WTC11 (cell line): ENCODE data around the gene GPA33. TPM values are rescaled to one million over a fixed set of nuclear protein-coding genes. Genes with fewer than 3 reads are reported as not detected.

Experiments used
- ATAC-seq: fragments of 200-7000 bp; cut with Tn5 transposase; 2 replicates; pipeline ENCODE4 v1.10.0; 2021; ENCODE audit warnings: mild to moderate bottlenecking, moderate library complexity
- CTCF ChIA-PET: fragments of 300-600 bp; sonication (Branson Sonifier 250); formaldehyde crosslinking; loops from one replicate; lab custom pipeline; 2021; ENCODE audit warnings: antibody characterized with exemption; lab: Charles Lee
- POLR2A ChIA-PET: fragments of 350-600 bp; sonication (Branson Sonifier 250); formaldehyde crosslinking; loops from one replicate; lab custom pipeline; 2021; ENCODE audit warnings: antibody characterized with exemption; lab: Charles Lee
- DNase-seq: peaks from one replicate; pipeline ENCODE4 v3.0.0; 2021; ENCODE audit warnings: low spot score
- H3K27ac Mint-ChIP-seq: 2 replicates; pipeline ENCODE4 v1.8.0; 2021; ENCODE audit warnings: mixed read lengths
- H3K27me3 Mint-ChIP-seq: 2 replicates; pipeline ENCODE4 v1.8.0; 2021; ENCODE audit warnings: low read depth, mild to moderate bottlenecking, moderate library complexity, mixed read lengths
- H3K36me3 Mint-ChIP-seq: 2 replicates; pipeline ENCODE4 v1.8.0; 2021; ENCODE audit warnings: mixed read lengths
- H3K4me1 Mint-ChIP-seq: 2 replicates; pipeline ENCODE4 v1.8.0; 2022; ENCODE audit warnings: mixed read lengths
- H3K4me3 Mint-ChIP-seq: 2 replicates; pipeline ENCODE4 v1.8.0; 2021; ENCODE audit warnings: mild to moderate bottlenecking, moderate library complexity, mixed read lengths
- H3K9me3 Mint-ChIP-seq: 2 replicates; pipeline ENCODE4 v1.8.0; 2021; ENCODE audit warnings: mixed read lengths
- CREB1 ChIP-seq: sonication (generic); formaldehyde crosslinking; IDR thresholded peaks from 2 replicates; pipeline ENCODE4 v1.8.0; 2023; ENCODE audit warnings: mild to moderate bottlenecking, missing genetic modification reagents
- CREM ChIP-seq: sonication (generic); formaldehyde crosslinking; IDR thresholded peaks from 2 replicates; pipeline ENCODE4 v1.8.1; 2022; ENCODE audit warnings: mild to moderate bottlenecking, missing genetic modification reagents, moderate library complexity
- ELF4 ChIP-seq: sonication (generic); formaldehyde crosslinking; IDR thresholded peaks from 2 replicates; pipeline ENCODE4 v1.8.1; 2022; ENCODE audit warnings: low read depth, mild to moderate bottlenecking, moderate library complexity, missing genetic modification reagents
- KAT7 ChIP-seq: sonication (generic); formaldehyde crosslinking; IDR thresholded peaks from 2 replicates; pipeline ENCODE4 v1.8.1; 2023; ENCODE audit warnings: missing genetic modification reagents, mild to moderate bottlenecking, borderline replicate concordance
- MXD4 ChIP-seq: fragments of 250-450 bp; sonication (Bioruptor Pico); IDR thresholded peaks from 2 replicates; pipeline ENCODE4 v1.8.0; 2021; ENCODE audit warnings: mild to moderate bottlenecking, moderate library complexity, borderline replicate concordance
- NR3C1 ChIP-seq: sonication (generic); formaldehyde crosslinking; conservative IDR thresholded peaks from 2 replicates; pipeline ENCODE4 v1.8.1; 2023; ENCODE audit warnings: low read depth, mild to moderate bottlenecking, missing genetic modification reagents
- PRDM15 ChIP-seq: sonication (generic); formaldehyde crosslinking; IDR thresholded peaks from 2 replicates; pipeline ENCODE4 v1.8.0; 2022; ENCODE audit warnings: missing genetic modification reagents
- ZBTB21 ChIP-seq: sonication (generic); formaldehyde crosslinking; IDR thresholded peaks from 2 replicates; pipeline ENCODE4 v1.8.1; 2023; ENCODE audit warnings: mild to moderate bottlenecking, missing genetic modification reagents, borderline replicate concordance
- total RNA-seq: library from RNA; stranded (reverse); gene quantifications from 3 replicates; pipeline ENCODE4 v1.2.3, GENCODE V29; 2021
- TF ChIP-seq, protein P1 (sequence below): sonication (generic); formaldehyde crosslinking; IDR thresholded peaks from 2 replicates; pipeline ENCODE4 v1.8.1; 2022; ENCODE audit warnings: low read depth, missing genetic modification reagents, borderline replicate concordance
- TF ChIP-seq, protein P2 (sequence below): fragments of 250-450 bp; sonication (Bioruptor Pico); IDR thresholded peaks from 2 replicates; pipeline ENCODE4 v1.9.0; 2021; ENCODE audit warnings: mild to moderate bottlenecking
- TF ChIP-seq, protein P3 (sequence below): sonication (generic); formaldehyde crosslinking; IDR thresholded peaks from 2 replicates; pipeline ENCODE4 v1.8.1; 2023; ENCODE audit warnings: mild to moderate bottlenecking, missing genetic modification reagents, borderline replicate concordance

Gene GPA33
- total RNA-seq, 1 experiment from 2014 or later = 0.63 TPM

DNA sequence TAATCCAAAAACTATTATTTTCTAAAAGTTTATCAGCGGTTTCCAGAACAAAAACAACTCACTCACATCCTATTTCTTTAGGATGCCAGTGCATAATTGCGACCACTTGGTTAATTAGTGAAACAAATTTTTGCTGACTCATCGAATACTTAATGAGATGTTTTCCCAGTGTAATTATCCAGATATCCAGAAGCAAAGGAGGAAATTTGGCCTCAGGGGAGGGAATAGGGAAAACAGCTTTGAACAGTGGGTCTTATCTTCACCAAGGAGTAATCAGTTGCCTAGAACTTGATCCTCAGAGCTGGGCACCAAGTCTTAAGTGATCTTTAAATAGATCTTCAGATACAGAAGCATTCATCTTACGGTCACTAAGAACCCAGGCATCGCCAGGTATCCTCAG is 28.0 kb upstream of the GPA33 start (continued):
- TF ChIP-seq KAT7 (CRISPR knock-in tag) = no peak
- TF ChIP-seq, all 79 proteins: peak for 0

DNA sequence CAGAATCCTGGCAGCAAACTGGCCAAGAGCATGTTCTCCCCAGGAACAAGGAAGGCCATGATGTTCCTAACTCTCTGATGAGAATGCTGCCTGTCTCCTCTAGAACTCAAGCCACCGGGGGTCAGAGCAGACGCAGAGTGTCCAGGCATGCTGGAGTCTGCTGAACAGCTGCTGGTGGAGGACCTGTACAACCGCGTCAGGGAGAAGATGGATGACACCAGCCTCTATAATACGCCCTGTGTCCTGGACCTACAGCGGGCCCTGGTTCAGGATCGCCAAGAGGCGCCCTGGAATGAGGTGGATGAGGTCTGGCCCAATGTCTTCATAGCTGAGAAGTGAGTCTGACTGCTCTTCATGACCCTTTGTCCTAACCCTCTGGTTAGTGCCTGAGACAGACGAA is 27.0 kb upstream of the GPA33 start:
- H3K27me3 Mint-ChIP-seq = peaks cover 7% of the 10 kb centered on the region
- TF ChIP-seq, protein P1, sequence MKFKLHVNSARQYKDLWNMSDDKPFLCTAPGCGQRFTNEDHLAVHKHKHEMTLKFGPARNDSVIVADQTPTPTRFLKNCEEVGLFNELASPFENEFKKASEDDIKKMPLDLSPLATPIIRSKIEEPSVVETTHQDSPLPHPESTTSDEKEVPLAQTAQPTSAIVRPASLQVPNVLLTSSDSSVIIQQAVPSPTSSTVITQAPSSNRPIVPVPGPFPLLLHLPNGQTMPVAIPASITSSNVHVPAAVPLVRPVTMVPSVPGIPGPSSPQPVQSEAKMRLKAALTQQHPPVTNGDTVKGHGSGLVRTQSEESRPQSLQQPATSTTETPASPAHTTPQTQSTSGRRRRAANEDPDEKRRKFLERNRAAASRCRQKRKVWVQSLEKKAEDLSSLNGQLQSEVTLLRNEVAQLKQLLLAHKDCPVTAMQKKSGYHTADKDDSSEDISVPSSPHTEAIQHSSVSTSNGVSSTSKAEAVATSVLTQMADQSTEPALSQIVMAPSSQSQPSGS (CRISPR knock-in tag) = no peak
- TF ChIP-seq, protein P2, sequence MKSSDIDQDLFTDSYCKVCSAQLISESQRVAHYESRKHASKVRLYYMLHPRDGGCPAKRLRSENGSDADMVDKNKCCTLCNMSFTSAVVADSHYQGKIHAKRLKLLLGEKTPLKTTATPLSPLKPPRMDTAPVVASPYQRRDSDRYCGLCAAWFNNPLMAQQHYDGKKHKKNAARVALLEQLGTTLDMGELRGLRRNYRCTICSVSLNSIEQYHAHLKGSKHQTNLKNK (CRISPR knock-in tag) = no peak

DNA sequence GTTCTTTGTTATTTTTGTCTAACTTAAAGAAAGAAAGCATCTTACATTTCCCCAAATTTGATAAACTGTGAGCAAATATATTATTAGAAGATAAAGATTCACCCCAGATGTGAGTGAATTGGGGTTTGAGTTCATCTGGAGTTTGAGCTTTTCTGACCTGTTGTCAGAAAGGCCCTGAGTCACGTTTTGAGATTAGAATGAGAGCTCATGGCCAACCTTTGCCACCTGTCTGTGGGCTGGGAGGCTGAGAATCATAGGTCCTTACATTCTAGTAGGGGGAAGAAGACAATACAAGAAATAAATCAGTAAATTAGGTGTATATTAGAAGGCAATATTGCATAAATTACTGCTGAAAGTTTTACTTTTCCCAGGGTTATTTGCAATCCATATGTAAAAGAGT is 26.0 kb upstream of the GPA33 start:
- no peaks in the 10 kb centered on the region for H3K9me3 Mint-ChIP-seq
- DNase-seq (no peak), ATAC-seq (no peak)
- no peaks in the 10 kb centered on the region for H3K36me3 Mint-ChIP-seq
- no peak overlapping the region for H3K4me3 Mint-ChIP-seq
- CTCF ChIA-PET = interaction anchor here (0.6 to 1.9 kb wide), 7 partner anchors 13 to 206 kb away, joined by 3 to 8 read pairs (median 3); partner anchors contain the start of gene POU2F1
- peaks cover 4% of the 10 kb centered on the region for H3K27me3 Mint-ChIP-seq
- TF ChIP-seq NR3C1 (CRISPR knock-in tag) (no peak), MXD4 (CRISPR knock-in tag) (no peak), CREB1 (CRISPR knock-in tag) (no peak), PRDM15 (CRISPR knock-in tag) (no peak), CREM (no peak), ELF4 (CRISPR knock-in tag) (no peak), ZBTB21 (no peak)
- TF ChIP-seq, protein P3, sequence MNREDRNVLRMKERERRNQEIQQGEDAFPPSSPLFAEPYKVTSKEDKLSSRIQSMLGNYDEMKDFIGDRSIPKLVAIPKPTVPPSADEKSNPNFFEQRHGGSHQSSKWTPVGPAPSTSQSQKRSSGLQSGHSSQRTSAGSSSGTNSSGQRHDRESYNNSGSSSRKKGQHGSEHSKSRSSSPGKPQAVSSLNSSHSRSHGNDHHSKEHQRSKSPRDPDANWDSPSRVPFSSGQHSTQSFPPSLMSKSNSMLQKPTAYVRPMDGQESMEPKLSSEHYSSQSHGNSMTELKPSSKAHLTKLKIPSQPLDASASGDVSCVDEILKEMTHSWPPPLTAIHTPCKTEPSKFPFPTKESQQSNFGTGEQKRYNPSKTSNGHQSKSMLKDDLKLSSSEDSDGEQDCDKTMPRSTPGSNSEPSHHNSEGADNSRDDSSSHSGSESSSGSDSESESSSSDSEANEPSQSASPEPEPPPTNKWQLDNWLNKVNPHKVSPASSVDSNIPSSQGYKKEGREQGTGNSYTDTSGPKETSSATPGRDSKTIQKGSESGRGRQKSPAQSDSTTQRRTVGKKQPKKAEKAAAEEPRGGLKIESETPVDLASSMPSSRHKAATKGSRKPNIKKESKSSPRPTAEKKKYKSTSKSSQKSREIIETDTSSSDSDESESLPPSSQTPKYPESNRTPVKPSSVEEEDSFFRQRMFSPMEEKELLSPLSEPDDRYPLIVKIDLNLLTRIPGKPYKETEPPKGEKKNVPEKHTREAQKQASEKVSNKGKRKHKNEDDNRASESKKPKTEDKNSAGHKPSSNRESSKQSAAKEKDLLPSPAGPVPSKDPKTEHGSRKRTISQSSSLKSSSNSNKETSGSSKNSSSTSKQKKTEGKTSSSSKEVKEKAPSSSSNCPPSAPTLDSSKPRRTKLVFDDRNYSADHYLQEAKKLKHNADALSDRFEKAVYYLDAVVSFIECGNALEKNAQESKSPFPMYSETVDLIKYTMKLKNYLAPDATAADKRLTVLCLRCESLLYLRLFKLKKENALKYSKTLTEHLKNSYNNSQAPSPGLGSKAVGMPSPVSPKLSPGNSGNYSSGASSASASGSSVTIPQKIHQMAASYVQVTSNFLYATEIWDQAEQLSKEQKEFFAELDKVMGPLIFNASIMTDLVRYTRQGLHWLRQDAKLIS (CRISPR knock-in tag) = no peak
- TF ChIP-seq, all 79 proteins: peak for 0
- H3K4me1 Mint-ChIP-seq = peaks cover 34% of the 10 kb centered on the region
- POLR2A ChIA-PET = interaction anchor here (1.7 kb wide), 1 partner anchor 104 kb away, joined by 7 read pairs; the partner anchor contains the start of gene POU2F1
- no peak overlapping the region for H3K27ac Mint-ChIP-seq

More for the DNA sequence above, 27.0 kb upstream of the GPA33 start:
- no peaks in the 10 kb centered on the region for H3K36me3 Mint-ChIP-seq
- H3K4me3 Mint-ChIP-seq = no peak overlapping the region
- ChIA-PET POLR2A (interaction anchor here (1.7 kb wide), 1 partner anchor 103 kb away, joined by 7 read pairs; the partner anchor contains the start of gene POU2F1), CTCF (no interaction called here)
- H3K4me1 Mint-ChIP-seq = peaks cover 42% of the 10 kb centered on the region
- DNase-seq (no peak), ATAC-seq (no peak)
- no peaks in the 10 kb centered on the region for H3K9me3 Mint-ChIP-seq
- no peak overlapping the region for H3K27ac Mint-ChIP-seq
